ENCODE data around the gene HBS1L.

HBS1L gene
- total RNA-seq: 122 reads per million, percentile 86 among the genes with 10 or more reads in this experiment

GRCh38 chr6:135054569-135055498 lies at the start of gene HBS1L:
TSS of gene HBS1L (minus strand) at chr6:135054822. CDS start at chr6:135054691, 131 bp downstream.
- DNase-seq: peak; percentile 91

- no peak for DNase-seq
These were observed 49.6 kb upstream of the HBS1L start for GRCh38 chr6:135104199-135104598.

- DNase-seq: no peak
These were observed 47.6 kb upstream of the HBS1L start for GRCh38 chr6:135102191-135102590.

- DNase-seq: no peak
These were observed 42.5 kb upstream of the HBS1L start for GRCh38 chr6:135097172-135097571.

DNA sequence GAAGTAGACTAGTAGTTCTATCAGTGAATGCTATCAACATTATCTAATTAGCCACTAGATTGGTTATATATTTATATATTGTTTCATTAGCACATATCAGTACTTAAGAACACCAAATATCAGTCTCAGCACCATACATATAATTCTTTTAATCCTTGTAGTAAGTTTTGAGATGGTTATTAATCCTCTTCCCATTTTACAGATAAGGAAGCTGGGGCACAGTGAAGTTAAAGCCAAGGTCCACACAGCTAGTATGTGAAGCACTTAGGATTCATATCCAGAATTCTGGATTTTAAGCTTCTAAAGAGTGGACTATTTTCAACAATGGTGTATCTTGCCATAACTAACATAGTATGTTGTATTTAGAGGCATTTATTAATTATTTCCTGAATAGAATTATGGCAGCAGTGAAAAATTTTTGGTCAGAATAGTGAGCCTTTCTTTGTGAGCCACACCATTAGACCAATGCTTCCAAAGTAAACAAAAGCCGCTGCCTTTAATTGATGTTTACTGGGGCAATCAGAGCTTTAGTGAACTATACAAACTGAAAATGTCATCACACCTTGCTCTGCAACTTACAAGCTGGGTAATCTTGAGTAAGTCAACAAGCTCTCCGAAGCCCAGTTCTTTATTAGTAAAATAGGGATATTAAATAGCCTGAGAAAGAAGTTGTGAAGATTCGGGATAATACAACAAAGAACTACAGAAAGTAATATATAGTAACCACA lies 41.9 kb upstream of the HBS1L start:
- DNase-seq: no peak

- no peak for DNase-seq
These were observed 41.1 kb upstream of the HBS1L start for GRCh38 chr6:135095716-135096115.

GRCh38 chr6:135094403-135094821 lies 39.8 kb upstream of the HBS1L start:
- DNase-seq: peak; percentile 32

DNA sequence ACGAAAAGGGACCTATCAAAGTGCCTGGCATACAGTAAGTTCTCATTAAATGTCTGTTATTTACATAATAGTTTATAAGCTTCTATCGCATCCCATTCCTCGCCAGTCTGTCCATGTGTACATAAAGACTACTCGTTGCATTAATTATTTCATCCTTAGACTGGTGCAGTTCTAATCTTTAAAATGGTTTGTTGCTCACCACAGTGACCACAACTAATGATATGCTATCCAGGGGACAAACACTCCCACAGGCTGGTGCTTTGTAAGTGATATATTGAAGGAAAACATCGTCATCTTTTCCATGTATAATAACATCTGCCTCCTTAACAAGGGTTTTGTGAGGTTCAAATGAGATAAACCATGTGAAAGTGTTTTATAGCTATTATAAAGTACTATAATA lies 39.0 kb upstream of the HBS1L start:
- no peak for DNase-seq

- DNase-seq: no peak
These were observed 38.1 kb upstream of the HBS1L start for GRCh38 chr6:135092724-135093123.

- no peak for DNase-seq
These were observed 36.2 kb upstream of the HBS1L start for GRCh38 chr6:135090819-135091218.

DNA sequence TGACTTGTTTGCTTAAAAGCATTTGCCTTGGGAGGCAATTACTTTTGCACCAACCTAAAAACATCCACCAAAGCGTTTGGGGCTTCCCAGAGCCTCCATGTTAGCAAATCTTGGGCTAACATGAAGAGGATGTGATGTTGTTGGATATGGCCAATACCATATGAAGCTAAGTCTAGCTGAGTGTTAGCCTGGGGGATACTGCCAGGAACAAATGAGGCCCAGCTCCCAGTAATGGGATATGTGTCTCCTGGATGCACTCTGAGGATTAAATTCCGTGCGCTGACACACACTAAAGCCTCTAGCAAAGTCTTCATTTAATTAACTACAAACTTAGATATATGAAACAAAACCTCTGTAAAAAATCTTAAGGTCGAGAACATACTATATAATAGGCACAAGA lies 35.3 kb upstream of the HBS1L start:
- no peak for DNase-seq

DNA sequence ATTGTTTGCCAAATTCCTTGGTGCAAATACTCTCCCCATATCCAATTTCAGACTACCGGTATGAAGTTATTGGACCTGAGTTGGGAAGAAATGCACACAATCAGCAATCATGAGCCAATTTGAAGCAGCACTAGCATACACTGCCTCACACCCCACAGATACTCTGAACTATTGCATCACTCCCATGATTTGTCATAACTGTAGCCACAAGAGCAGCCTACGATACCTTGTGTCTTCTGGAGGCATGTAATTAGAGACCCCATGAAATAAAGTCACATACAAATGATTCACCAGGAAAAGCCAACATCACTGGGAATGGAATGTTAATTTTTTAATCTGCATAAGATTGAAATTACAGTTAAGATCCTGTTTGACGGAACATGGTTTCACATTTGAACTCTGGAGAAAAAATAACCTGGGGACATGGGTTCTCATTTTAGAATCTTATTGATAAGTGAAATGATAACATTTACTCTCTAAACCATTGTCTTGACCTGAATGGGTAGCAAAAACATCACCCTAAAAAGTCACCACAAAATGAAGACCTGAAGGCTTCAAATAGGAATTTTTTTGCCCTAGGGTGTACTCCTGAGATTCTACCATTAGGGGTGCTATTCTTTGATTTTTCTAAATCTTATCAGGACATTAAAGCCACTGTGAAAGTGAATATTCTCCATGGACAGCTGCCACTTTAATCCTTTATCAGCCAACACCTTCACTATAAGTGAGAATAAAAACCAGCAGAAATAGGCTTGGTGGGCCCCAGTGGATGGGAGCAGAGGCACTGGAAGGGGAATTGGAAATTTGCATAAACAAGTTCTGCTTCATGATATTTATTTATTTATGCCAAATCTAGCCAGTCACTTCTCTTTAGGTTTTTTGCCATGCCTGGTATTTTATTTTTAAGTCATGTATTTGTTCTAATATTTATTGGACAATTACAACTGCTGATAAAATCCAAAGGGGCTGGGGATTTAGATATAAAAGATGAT lies 34.5 kb upstream of the HBS1L start:
- DNase-seq: peak; percentile 19

GRCh38 chr6:135088281-135088680 lies 33.7 kb upstream of the HBS1L start:
- no peak for DNase-seq

- peak; percentile 41 for DNase-seq
These were observed 33.2 kb upstream of the HBS1L start for GRCh38 chr6:135087803-135088202.

GRCh38 chr6:135087403-135087802 lies 32.8 kb upstream of the HBS1L start:
- no peak for DNase-seq

DNA sequence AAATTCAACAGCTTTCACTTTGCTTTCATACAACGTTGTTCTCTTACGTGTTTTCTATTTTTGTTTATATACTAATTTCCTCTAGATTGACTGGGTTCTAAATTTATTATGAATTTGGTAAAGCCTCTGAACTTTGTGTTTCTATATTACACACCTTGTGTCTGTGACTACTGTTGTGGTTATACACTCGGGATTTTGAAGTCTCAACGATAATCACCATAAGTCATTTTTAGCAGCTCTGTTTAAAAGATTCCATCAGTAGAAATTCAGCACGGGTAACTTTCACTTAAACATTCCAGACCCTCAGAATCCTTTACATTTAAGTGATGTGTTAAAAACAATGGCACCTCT lies 31.8 kb upstream of the HBS1L start:
- no peak for DNase-seq

DNA sequence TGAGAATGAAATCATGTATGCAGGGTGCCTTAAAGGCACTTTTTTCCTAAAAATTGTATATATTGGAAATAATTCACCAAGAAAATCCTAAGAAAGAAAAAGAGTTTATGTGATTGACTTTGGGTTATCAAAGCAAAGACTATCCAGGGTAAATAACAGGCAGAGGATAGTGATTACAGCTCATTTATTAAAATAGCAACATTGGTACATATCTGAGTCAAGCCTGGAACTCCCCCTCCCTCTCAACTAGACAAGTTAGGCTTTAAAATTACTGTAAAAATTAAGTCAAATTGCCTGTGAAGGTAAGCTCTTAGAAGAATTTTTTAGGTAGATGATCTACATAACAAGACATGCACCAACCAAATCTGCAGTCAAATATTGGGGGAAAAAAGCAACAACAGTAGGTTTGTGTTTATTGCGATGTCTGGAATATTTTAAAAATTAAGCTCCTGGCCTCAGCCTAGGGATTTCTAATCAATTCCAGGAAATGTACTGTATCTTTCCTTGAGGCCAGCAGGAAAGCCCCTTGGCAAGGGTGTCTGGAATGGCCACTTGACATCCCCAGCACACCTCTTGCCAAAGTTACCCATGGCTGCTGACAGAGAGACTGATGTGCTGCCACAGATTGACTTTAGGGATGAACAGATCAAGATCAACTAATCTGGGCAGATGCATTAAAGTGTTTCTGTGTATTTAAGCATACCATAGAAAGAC lies 31.2 kb upstream of the HBS1L start:
- DNase-seq: no peak

- DNase-seq: no peak
These were observed 30.3 kb upstream of the HBS1L start for GRCh38 chr6:135084916-135085269.

GRCh38 chr6:135084001-135084915 lies 29.6 kb upstream of the HBS1L start:
- no peak for DNase-seq

DNA sequence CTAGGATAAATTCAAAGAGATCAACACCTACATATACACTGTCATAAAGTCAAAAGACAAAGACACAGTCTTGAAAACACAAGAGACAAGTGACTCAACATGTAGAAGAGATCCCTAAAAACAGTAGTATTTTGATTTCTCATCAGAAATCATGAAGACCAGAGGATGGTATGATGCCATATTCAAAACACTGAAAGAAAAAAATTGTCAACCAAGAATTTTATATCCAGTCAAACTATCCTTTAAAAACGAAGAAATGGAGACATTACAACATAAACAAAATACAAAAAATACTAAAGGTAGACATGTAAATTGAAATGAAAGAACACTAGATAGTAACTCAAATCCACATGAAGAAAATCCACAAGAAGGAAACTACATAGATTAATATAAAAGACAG lies 27.3 kb upstream of the HBS1L start:
- DNase-seq: no peak

DNA sequence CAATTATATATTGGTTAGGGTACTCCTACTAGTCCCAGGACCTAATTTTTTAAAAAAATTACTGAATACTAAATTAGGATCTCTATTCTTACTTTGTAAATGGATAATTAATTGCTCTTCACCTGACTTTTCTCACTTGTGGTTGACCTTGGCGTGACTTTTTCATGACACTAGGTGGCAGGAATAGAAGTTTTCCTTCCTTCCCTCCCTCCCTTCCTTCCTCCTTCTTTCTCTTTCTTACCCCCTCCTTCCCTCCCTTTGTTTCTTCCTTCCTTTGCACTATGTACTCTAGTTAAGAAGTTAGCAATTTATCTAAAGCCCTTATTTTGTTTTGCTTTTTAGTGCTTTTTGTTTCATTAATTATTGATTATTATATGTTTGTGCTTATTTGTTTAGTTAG lies 20.4 kb upstream of the HBS1L start:
- no peak for DNase-seq
